ENCODE measurements around the gene FOXK2. TPM values are rescaled to one million over a fixed set of nuclear protein-coding genes. Genes with fewer than 3 reads are reported as not detected.

The FOXK2 gene
- polyA plus RNA-seq, 2 of the 4 experiments (the other 2 are of a cell fraction): 34.8 to 39.2 TPM

- TF ChIP-seq, protein P1, sequence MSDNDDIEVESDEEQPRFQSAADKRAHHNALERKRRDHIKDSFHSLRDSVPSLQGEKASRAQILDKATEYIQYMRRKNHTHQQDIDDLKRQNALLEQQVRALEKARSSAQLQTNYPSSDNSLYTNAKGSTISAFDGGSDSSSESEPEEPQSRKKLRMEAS (IDR thresholded peaks at IDR 0.05): no peak
- TF ChIP-seq ZFP36 (IDR thresholded peaks at IDR 0.05; ENCODE audit: borderline replicate concordance, partially characterized antibody): no peak
- no peak for TF ChIP-seq TFCP2L1 (CRISPR knock-in tag; IDR thresholded peaks at IDR 0.05)
Observed at GRCh38 chr17:82592289-82592766, 72.8 kb downstream of the FOXK2 start (continued).

GRCh38 chr17:82592767-82593589 lies 73.4 kb downstream of the FOXK2 start:
- FAIRE-seq (no peak), ATAC-seq (peak; percentile 51 to 67), DNase-seq (ENCODE audit: low read depth in 1 of 2, low spot score in 1 of 2) (peak; percentile 65 to 81)
- Histone ChIP-seq H3K27ac (peak overlapping the region; percentile 86 to 93), H3K9me3 (no peaks in the 10 kb centered on the region), H3K4me1 (peaks cover 26% of the 10 kb centered on the region), H3K4me2 (peak overlapping the region; percentile 98), H3K4me3 (peak overlapping the region; percentile 54)
- ChIA-PET CTCF (interaction anchor here (1.1 kb wide), 1 partner anchor 112 kb away, joined by 4 read pairs; no protein-coding TSS in a partner anchor), POLR2A (no interaction called here)
- 19% methylated on average over 27 of the region's 29 CpGs for WGBS (ENCODE audit: missing lambda C conversion rate)
- TF ChIP-seq BCL3 (IDR thresholded peaks at IDR 0.05) (0 out of 3 replicates have a peak, but pooled peaks have one; percentile 14), POLR2A (IDR thresholded peaks at IDR 0.05; ENCODE audit: low read length) (peak; percentile 41), E2F6 (IDR thresholded peaks at IDR 0.05; ENCODE audit: borderline replicate concordance, low read depth) (no peak), NFE2L2 (conservative IDR thresholded peaks at IDR 0.05; ENCODE audit: low read length) (0 out of 2 replicates have a peak, but pooled peaks have one; percentile 2), JUN (IDR thresholded peaks at IDR 0.05) (peak in 1 of 2 experiments; percentile 68; a peak in 3 of 5 replicates), CEBPB (IDR thresholded peaks at IDR 0.05) (no peak), HDAC2 (IDR thresholded peaks at IDR 0.05) (peak; percentile 51; the same call in 1 of the 2 replicates), EP300 (IDR thresholded peaks at IDR 0.05) (peak in 1 of 2 experiments; percentile 17; a peak in 1 of 5 replicates), ZC3H11A (IDR thresholded peaks at IDR 0.05) (no peak), RARB (CRISPR knock-in tag; IDR thresholded peaks at IDR 0.05) (no peak), EHF (CRISPR knock-in tag; IDR thresholded peaks at IDR 0.05) (no peak), CBX8 (IDR thresholded peaks at IDR 0.05) (no peak)
- TF ChIP-seq, protein P2, sequence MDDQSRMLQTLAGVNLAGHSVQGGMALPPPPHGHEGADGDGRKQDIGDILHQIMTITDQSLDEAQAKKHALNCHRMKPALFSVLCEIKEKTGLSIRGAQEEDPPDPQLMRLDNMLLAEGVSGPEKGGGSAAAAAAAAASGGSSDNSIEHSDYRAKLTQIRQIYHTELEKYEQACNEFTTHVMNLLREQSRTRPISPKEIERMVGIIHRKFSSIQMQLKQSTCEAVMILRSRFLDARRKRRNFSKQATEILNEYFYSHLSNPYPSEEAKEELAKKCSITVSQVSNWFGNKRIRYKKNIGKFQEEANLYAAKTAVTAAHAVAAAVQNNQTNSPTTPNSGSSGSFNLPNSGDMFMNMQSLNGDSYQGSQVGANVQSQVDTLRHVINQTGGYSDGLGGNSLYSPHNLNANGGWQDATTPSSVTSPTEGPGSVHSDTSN (IDR thresholded peaks at IDR 0.05): peak; percentile 50; the same call in 1 of the 2 replicates
- TF ChIP-seq, protein P1 (IDR thresholded peaks at IDR 0.05): peak; percentile 42; the same call in 1 of the 2 replicates
- TF ChIP-seq, protein P3, sequence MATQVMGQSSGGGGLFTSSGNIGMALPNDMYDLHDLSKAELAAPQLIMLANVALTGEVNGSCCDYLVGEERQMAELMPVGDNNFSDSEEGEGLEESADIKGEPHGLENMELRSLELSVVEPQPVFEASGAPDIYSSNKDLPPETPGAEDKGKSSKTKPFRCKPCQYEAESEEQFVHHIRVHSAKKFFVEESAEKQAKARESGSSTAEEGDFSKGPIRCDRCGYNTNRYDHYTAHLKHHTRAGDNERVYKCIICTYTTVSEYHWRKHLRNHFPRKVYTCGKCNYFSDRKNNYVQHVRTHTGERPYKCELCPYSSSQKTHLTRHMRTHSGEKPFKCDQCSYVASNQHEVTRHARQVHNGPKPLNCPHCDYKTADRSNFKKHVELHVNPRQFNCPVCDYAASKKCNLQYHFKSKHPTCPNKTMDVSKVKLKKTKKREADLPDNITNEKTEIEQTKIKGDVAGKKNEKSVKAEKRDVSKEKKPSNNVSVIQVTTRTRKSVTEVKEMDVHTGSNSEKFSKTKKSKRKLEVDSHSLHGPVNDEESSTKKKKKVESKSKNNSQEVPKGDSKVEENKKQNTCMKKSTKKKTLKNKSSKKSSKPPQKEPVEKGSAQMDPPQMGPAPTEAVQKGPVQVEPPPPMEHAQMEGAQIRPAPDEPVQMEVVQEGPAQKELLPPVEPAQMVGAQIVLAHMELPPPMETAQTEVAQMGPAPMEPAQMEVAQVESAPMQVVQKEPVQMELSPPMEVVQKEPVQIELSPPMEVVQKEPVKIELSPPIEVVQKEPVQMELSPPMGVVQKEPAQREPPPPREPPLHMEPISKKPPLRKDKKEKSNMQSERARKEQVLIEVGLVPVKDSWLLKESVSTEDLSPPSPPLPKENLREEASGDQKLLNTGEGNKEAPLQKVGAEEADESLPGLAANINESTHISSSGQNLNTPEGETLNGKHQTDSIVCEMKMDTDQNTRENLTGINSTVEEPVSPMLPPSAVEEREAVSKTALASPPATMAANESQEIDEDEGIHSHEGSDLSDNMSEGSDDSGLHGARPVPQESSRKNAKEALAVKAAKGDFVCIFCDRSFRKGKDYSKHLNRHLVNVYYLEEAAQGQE (IDR thresholded peaks at IDR 0.05): peak; percentile 35; the same call in 1 of the 2 replicates
